DND-41 (cell line): ENCODE results near the gene GPC5.
"Not testable (repeated sequence)": the region's sequence is repeated elsewhere in the genome, so short reads cannot be mapped to it uniquely, and the experiment has no call there.

Experiments used
- ATAC-seq: fragments of 200-7000 bp; cut with Tn5 transposase; 3 replicates; pipeline ENCODE4 v1.9.1; 2021; ENCODE audit warnings: low read depth; ENCODE audit not compliant: insufficient read depth
- DNase-seq: peaks from one replicate; pipeline ENCODE4 v3.0.0-alpha.2; 2020
- H2AFZ ChIP-seq: 2 replicates; pipeline ENCODE4 v1.6.0; 2012; ENCODE audit warnings: low read depth, low read length
- H3K27ac ChIP-seq: 2 replicates; pipeline ENCODE4 v1.5.1; 2012; ENCODE audit warnings: low read length, inconsistent platforms
- H3K27me3 ChIP-seq: fragments of 200-600 bp; sonication (generic); 2 replicates; pipeline ENCODE4 v1.6.0; 2012; ENCODE audit warnings: low read length, mild to moderate bottlenecking, inconsistent platforms; ENCODE audit not compliant: insufficient read depth, poor library complexity
- H3K36me3 ChIP-seq: 2 replicates; pipeline ENCODE4 v1.5.1; 2012; ENCODE audit warnings: low read length, inconsistent platforms; ENCODE audit not compliant: insufficient read depth
- H3K4me1 ChIP-seq: 2 replicates; pipeline ENCODE4 v1.5.1; 2012; ENCODE audit warnings: mild to moderate bottlenecking, low read length; ENCODE audit not compliant: insufficient read depth
- H3K4me2 ChIP-seq: 2 replicates; pipeline ENCODE4 v1.6.0; 2012; ENCODE audit warnings: mild to moderate bottlenecking, moderate library complexity, low read length, inconsistent platforms; ENCODE audit not compliant: insufficient read depth
- H3K4me3 ChIP-seq, 2 experiments: fragments of 200-600 bp in 1 of 2; shearing (Covaris generic) in 1 of 2; 2 replicates each; pipeline ENCODE4 v1.5.1; 2012 to 2016; ENCODE audit warnings: inconsistent platforms in 2 of 2, low read length in 2 of 2, mild to moderate bottlenecking in 2 of 2, low read depth in 1 of 2, moderate library complexity in 1 of 2
- H3K79me2 ChIP-seq: 2 replicates; pipeline ENCODE4 v1.6.0; 2012; ENCODE audit warnings: low read length, inconsistent platforms; ENCODE audit not compliant: insufficient read depth
- H3K9ac ChIP-seq: 2 replicates; pipeline ENCODE4 v1.6.0; 2012; ENCODE audit warnings: low read depth, mild to moderate bottlenecking, inconsistent platforms, low read length, moderate library complexity
- H3K9me3 ChIP-seq: 2 replicates; pipeline ENCODE4 v1.5.1; 2012; ENCODE audit warnings: low read length, moderate library complexity, mild to moderate bottlenecking, inconsistent platforms; ENCODE audit not compliant: insufficient read depth, severe bottlenecking
- H4K20me1 ChIP-seq: 2 replicates; pipeline ENCODE4 v1.6.0; 2012; ENCODE audit warnings: low read length; ENCODE audit not compliant: insufficient read depth
- EZH2 ChIP-seq: IDR thresholded peaks from 3 replicates; pipeline ENCODE4 v1.6.1; 2012; ENCODE audit warnings: borderline replicate concordance, low read depth, mild to moderate bottlenecking, moderate library complexity, low read length, inconsistent platforms; ENCODE audit not compliant: severe bottlenecking
- TF ChIP-seq, protein P1 (sequence below): IDR thresholded peaks from 2 replicates; pipeline ENCODE4 v1.5.1; 2012; ENCODE audit warnings: borderline replicate concordance, low read length, moderate library complexity, mild to moderate bottlenecking; ENCODE audit not compliant: poor library complexity, severe bottlenecking; ENCODE audit errors: extremely low read depth

GPC5 gene

GRCh38 chr13:92513672-92514071 is 1115.3 kb downstream of the GPC5 start:
- no peaks in the 10 kb centered on the region for H3K79me2 ChIP-seq
- H3K36me3 ChIP-seq: no peaks in the 10 kb centered on the region
- DNase-seq (no peak), ATAC-seq (no peak)
- no peaks in the 10 kb centered on the region for H3K27me3 ChIP-seq
- H4K20me1 ChIP-seq: no peaks in the 10 kb centered on the region
- no peak overlapping the region for H2AFZ ChIP-seq
- H3K4me1 ChIP-seq: no peaks in the 10 kb centered on the region
- no peak overlapping the region for H3K4me3 ChIP-seq
- no peaks in the 10 kb centered on the region for H3K9me3 ChIP-seq
- H3K4me2 ChIP-seq: no peak overlapping the region
- H3K27ac ChIP-seq: no peak overlapping the region
- no peak overlapping the region for H3K9ac ChIP-seq
- TF ChIP-seq EZH2: no peak
- TF ChIP-seq, protein P1, sequence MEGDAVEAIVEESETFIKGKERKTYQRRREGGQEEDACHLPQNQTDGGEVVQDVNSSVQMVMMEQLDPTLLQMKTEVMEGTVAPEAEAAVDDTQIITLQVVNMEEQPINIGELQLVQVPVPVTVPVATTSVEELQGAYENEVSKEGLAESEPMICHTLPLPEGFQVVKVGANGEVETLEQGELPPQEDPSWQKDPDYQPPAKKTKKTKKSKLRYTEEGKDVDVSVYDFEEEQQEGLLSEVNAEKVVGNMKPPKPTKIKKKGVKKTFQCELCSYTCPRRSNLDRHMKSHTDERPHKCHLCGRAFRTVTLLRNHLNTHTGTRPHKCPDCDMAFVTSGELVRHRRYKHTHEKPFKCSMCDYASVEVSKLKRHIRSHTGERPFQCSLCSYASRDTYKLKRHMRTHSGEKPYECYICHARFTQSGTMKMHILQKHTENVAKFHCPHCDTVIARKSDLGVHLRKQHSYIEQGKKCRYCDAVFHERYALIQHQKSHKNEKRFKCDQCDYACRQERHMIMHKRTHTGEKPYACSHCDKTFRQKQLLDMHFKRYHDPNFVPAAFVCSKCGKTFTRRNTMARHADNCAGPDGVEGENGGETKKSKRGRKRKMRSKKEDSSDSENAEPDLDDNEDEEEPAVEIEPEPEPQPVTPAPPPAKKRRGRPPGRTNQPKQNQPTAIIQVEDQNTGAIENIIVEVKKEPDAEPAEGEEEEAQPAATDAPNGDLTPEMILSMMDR: no peak

DNA sequence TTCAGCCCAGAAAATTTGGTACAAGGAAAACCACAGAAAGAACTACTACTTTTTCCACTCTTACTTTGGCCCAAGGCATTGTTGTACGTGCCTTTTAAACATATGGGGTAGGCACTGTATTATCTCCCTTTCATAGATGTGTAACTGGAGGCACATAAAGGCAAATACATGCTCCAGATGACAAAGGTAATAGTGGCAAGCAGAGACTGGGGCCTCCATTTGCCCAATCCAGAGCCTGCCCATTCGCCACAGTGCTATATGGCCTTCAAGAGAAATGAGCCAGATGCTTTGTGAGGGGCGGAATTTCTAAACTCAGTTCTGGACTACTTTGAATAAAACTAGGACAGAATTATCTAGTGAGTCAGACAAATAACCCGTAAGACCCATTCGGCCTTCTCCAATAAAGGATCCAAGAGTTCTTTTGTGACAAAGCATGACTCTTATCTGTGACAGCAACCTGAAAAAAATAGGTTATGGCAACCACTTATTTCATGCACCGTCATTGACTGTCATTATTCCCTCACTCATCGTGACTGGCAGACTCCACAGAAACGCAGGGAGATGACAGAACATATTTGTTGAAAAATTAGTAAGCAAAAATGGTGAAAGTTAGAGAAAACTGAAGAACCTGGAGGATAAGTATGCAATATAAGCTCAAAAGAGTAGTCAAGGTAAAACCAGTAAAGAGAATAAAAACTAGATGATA is 1116.2 kb downstream of the GPC5 start:
- no peak for DNase-seq
- H3K9ac ChIP-seq: no peak overlapping the region
- H2AFZ ChIP-seq: no peak overlapping the region
- no peak overlapping the region for H3K27ac ChIP-seq
- H3K9me3 ChIP-seq: no peaks in the 10 kb centered on the region
- H4K20me1 ChIP-seq: no peaks in the 10 kb centered on the region
- H3K4me3 ChIP-seq: no peak overlapping the region
- TF ChIP-seq, protein P1: no peak
- no peak for TF ChIP-seq EZH2
- ATAC-seq: no peak
- H3K4me2 ChIP-seq: no peak overlapping the region
- H3K27me3 ChIP-seq: no peaks in the 10 kb centered on the region
- H3K36me3 ChIP-seq: no peaks in the 10 kb centered on the region
- no peaks in the 10 kb centered on the region for H3K4me1 ChIP-seq
- no peaks in the 10 kb centered on the region for H3K79me2 ChIP-seq

GRCh38 chr13:92516878-92517277 is 1118.5 kb downstream of the GPC5 start:
- H3K36me3 ChIP-seq, H3K79me2 ChIP-seq, H3K4me1 ChIP-seq, H3K9me3 ChIP-seq, H3K27me3 ChIP-seq, H4K20me1 ChIP-seq, H3K4me3 ChIP-seq, ATAC-seq, H3K4me2 ChIP-seq, H2AFZ ChIP-seq, H3K27ac ChIP-seq, DNase-seq, H3K9ac ChIP-seq: not testable (repeated sequence)

GRCh38 chr13:92518622-92519021 is 1120.2 kb downstream of the GPC5 start:
- H3K9me3 ChIP-seq, H3K4me1 ChIP-seq, H3K27me3 ChIP-seq, H2AFZ ChIP-seq, ATAC-seq, H3K9ac ChIP-seq, DNase-seq, H4K20me1 ChIP-seq, H3K27ac ChIP-seq, H3K4me3 ChIP-seq, H3K36me3 ChIP-seq, H3K79me2 ChIP-seq, H3K4me2 ChIP-seq: not testable (repeated sequence)
